HG02798 (cell line): ENCODE data around the gene DEDD.

ENCODE experiments used
- ATAC-seq: cut with Tn5 transposase; IDR thresholded peaks from one replicate; pipeline ENCODE4 v1.9.1; 2021; ENCODE audit warnings: mild to moderate bottlenecking; ENCODE audit not compliant: unreplicated experiment, poor library complexity

Gene DEDD

DNA sequence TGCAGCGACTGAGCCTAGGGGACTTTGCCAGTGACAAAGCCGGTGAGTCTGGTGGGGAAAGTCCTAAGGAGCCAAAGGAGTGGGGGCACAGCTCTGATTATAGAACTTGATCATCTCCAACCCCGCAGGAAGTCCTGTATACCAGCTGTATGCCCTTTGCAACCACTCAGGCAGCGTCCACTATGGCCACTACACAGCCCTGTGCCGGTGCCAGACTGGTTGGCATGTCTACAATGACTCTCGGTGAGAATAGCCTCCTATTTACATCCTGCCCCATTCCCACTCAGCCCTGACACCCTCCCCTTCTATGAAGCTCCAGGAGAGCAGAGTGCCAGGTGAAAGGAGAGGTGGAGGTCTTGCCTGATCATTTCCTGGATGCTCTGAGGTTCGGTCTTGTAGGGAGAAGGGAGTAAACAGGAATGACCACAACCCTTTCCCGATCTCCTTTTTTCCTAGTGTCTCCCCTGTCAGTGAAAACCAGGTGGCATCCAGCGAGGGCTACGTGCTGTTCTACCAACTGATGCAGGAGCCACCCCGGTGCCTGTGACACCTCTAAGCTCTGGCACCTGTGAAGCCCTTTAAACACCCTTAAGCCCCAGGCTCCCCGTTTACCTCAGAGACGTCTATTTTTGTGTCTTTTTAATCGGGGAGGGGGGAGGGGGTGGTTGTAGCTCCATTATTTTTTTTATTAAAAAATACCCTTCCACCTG is 32.6 kb upstream of the DEDD start:
- ATAC-seq: no peak

DNA sequence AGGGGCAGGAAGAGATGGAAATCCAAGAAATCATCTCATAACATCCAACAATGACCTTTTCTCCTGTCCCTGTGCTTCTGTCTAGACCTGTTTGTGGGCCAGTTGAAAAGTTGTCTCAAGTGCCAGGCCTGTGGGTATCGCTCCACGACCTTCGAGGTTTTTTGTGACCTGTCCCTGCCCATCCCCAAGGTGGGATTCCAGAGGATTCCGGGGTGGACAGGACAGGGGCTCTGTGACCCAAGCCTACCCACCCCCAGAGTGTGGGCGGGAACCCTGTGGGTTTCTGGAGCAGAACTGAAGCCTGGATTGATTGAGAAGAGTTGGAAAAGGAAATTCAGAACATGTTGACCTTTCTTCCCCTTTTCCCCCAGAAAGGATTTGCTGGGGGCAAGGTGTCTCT is 31.3 kb upstream of the DEDD start:
- no peak for ATAC-seq

DNA sequence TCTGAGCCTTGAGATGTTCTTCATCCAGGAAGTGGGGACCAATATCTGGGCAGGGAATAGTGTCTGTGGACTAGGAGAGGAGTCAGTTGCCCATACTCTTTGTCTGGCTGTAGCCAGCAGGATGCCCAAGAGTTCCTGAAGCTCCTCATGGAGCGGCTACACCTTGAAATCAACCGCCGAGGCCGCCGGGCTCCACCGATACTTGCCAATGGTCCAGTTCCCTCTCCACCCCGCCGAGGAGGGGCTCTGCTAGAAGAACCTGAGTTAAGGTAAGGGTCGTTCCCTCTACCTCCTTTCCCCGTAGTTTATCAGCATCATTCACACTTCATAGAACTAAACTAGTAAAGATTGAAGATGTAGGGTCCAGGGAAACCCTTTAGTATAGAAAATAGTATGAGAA is 30.3 kb upstream of the DEDD start:
- no peak for ATAC-seq

DNA sequence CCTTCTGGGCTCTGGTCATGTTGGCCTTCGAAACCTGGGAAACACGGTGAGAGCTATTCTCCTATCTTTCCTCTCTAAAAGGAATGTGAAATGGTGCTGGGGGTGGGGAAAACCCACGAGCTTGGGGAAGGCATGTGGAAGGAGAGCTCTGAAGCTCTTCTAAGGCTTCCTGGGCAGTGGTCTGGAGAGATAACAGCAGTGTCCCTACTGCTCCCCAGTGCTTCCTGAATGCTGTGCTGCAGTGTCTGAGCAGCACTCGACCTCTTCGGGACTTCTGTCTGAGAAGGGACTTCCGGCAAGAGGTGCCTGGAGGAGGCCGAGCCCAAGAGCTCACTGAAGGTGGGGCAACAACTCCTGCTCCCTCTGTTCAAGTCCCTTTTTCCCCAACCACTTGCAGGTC is 29.6 kb upstream of the DEDD start:
- ATAC-seq: no peak

DNA sequence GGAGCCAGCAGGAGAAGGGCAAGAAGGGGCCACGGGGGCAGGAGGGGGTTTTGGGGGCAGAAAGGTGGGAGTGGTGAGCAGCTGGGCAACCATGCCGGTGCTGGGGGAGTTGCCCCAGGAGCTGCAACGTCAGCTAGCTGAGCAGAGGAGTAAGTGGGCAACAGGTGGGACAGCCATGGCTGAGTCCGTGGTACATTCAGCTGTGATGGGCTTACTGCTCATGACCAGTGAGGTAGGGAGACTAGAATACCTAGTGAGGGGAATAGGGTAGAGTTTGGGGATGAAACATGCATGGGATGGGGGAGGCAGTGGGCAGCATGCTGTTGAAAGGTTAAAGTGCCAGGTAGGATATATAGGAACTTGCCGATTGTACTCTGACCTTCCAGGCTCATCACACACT is 29.2 kb upstream of the DEDD start:
- ATAC-seq: no peak

DNA sequence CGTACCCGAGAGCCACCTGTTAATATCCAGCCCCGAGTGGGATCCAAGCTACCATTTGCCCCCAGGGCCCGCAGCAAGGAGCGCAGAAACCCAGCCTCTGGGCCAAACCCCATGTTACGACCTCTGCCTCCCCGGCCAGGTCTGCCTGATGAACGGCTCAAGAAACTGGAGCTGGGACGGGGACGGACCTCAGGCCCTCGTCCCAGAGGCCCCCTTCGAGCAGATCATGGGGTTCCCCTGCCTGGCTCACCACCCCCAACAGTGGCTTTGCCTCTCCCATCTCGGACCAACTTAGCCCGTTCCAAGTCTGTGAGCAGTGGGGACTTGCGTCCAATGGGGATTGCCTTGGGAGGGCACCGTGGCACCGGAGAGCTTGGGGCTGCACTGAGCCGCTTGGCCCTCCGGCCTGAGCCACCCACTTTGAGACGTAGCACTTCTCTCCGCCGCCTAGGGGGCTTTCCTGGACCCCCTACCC is 28.2 kb upstream of the DEDD start:
- no peak for ATAC-seq

DNA sequence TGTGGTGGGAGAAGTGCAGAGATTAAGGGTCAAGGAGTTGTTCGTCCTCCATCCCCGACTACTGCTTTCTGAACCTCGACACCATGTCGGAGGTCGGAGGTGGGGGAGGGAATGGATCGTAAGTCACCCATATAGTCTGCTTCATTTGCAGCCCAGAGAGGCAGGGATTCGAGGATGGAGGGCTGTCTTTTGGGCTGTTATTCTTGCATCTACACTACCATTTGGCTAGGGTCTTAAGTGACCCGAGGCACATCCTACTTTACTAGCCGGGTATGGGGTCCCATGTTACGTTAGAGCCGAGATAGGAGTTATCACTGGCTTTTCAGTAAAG is 27.4 kb upstream of the DEDD start:
- no peak for ATAC-seq

DNA sequence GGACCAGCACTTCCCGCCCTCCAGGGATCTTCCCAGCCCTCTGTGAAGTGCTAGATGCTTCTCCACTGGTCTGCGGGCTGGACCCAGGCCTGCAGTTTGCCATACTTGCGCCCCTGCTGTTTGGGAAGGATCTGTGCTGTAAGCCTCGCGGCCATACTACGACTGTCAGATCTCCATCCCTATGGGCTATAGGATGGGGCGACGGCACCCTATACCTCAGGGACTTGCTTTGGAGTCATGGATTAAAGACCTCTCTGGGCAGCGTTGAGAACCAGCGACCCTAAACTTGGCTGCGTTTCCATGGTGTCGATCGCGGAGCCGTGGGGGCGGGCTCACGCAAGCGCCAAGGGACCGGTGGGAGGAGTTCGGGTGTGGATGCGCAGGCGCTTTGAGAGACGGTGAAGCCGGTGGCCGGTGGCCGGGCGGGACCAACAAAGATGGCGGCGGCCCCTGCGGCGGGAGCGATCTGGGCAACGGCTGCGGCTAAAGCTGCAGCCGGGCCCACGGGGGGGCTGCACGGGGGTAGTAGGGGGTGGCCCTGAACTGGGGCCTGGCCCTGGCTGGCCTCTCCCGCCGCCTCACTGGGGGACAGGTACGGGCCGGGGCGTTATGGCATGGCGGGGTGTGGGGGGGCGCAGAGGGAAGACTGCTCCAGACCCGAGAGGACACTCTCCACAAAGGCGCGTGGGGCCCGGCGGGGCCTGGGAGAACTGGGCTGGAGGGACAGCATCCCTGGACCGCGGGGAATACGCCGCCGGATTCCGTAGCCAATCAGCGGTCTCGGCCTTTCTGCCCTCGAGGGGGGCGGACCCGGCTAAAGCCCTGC is 26.8 kb upstream of the DEDD start, which contains the start of gene USP21:
TSS of gene USP21 (plus strand) at position 414 of the 826 bp plus-strand sequence. CDS start 1,141 bp downstream, outside the sequence.
- peak; percentile 93 for ATAC-seq

DNA sequence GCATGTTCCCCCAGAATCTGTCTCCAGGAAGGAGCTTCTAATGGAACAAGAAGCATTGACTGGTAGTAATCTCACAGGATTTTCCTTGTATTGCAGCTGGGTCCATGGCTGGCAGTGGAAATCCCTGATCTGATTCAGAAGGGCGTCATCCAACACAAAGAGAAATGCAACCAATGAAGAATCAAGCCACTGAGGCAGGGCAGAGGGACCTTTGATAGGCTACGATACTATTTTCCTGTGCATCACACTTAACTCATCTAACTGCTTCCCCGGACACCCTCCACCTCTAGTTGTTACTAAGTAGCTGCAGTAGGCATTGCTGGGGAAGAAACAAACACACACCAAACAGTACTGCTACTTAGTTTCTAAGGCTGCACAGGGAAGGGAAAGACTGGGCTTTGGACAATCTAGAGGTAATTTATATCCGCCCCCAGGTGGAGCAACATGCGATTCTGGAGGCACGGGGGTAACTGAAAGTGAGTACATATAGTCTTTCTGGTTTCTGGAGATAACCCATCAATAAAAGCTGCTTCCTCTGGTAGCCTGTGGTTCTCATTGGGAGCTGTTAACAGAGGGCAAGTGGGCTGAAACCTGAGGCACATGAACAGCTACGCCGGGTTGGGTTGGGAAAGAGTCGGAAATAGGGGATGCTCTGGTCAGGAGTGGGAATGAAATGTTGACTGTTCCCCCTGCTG is 26.0 kb upstream of the DEDD start:
- no peak for ATAC-seq

DNA sequence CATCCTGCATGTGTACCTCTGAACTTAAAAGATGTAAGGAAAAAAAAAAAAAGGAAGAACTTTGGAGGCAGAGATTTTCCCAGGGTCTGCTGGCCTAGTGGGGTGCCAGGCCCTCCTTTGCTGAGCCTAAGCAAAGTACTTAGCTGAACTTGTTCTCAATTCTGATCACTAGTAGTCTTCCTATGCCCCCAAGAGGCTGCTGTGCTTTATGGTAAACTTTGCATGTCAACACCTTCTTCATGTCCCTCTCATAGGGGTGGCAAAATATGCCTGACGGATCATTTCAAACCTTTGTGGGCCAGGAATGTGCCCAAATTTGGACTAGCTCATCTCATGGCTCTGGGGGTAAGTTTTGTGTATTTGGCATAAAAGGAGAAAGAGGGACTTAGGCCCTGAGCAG is 25.4 kb upstream of the DEDD start:
- ATAC-seq: no peak

DNA sequence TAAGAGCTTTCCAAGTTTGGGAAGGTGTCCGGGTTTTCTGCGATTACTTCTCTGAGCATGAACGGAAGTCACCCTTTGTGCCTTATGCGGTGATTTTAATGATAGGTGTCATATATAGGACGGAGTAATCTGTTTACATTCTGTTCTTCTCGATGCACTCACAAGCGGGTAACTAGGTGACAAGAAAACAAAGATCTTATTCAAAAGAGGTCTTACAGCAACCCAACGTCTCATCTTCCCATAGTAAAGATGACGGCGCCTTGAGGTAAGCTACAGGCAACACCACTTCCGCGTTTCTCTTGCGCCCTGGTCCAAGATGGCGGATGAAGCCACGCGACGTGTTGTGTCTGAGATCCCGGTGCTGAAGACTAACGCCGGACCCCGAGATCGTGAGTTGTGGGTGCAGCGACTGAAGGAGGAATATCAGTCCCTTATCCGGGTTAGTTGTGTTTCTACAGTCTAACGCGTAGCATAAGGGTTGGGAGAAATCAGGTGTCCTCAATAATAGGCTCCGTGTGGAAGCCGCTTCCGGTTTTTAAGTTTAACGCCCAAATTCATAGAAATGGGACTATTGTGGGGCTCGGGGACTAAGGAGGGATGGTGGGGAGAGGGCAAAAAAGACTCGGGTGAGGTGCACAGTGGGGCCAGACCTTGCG is 21.3 kb upstream of the DEDD start, which contains the start of gene UFC1:
TSS of gene UFC1 (plus strand) at position 297 of the 656 bp plus-strand sequence. CDS start at position 317, 20 bp downstream.
- peak; percentile 96 for ATAC-seq

DNA sequence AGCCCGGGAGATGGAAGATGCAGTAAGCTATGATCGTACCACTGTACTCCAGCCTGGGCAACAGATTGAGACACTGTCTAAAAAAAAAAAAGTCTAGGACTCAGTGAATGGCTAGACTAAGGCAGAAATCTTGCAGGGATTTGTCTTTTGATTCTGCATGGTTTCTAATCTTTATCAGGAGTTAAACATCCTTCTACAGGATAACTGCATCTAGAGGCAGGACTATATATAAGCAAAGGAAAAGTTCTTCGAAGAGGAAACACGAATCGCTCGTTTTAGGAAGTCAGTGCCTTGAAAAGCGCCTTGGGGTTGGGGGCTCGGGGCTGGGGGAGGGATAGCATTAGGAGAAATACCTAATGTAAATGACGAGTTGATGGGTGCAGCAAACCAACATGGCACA is 20.7 kb upstream of the DEDD start:
- ATAC-seq: no peak

DNA sequence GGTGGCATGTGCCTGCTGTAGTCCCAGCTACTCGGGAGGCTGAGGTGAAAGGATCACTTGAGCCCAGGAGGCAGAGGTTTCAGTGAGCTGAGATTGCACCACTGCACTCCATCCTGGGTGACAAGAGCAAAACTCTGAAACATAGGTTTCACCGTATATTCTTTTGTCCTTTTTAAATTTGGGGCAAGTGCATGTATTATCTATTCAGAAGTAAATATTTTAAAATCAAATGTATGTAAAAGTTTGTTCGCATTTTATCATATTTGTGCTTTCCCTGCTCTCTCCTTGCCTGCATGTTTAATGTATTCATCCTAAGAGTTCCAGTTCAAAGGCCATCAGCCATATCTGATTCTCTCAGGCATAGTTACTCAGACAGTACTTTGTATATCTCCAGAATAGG is 13.4 kb upstream of the DEDD start:
- ATAC-seq: no peak

DNA sequence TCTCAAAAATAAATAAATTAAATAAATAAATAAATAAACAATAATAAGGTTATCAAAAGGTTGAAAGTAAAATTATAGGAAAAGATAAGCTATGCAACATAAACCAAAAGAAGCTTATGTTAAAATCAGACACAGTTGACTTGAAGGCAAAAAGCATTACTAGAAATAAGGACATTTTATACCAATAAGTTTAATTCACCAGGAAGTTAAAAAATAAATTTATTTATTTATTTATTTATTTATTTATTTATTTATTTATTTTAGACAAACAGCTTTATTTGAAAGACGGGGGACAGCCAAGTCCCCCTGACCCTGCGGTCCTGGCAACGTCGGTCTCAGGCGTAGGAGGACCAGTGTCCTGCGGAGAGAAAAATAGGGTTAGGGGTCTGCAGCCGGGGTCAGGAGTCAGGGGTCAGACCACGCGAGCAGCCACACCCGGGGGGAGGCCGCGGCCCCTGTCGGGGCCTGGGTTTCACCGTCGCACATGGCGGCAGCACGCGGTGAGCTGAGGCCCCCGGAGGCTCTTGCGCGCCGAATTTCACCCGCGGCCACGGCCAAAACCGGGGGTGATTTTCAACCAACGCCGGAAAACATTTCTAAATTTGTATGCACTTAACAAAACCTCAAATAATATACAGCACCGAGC is 8.4 kb upstream of the DEDD start:
- ATAC-seq: no peak

DNA sequence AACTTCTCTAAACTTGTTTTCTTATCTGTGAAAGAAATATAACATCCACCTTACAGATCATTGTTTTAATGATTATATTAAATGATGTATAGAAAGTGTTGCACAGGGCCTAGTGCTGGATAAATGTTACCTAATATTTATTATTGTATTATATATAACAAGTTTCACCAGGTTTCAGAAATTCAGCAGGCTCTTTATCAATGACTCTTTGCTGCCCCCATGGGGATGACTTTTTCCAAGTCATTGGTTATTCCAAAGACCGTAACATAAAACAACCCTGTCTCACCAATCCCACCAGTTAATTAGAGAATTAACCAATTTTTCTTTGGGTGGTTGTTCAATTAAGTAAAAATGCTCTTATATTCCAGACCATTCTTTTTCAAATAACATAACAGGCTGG is 7.3 kb upstream of the DEDD start:
- no peak for ATAC-seq

DNA sequence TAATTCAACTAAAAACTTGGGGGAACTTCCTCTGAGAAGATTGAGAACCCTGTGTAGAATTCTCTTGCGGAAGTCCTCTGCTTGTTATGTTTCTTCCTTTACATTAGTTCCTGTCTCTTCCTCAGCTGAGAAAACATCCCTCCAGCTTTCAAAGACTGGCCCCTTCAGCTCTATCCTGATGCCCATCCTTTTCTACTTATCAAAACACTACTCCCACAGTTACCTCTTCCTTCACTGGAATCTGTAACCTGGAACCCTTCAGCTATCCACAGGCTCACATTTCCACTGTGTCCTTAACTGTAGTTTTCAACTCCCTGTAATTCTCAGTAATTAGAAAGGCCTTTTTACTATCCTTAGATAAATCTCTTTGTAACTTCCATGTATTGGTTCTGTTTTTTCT is 6.0 kb upstream of the DEDD start:
- no peak for ATAC-seq

DNA sequence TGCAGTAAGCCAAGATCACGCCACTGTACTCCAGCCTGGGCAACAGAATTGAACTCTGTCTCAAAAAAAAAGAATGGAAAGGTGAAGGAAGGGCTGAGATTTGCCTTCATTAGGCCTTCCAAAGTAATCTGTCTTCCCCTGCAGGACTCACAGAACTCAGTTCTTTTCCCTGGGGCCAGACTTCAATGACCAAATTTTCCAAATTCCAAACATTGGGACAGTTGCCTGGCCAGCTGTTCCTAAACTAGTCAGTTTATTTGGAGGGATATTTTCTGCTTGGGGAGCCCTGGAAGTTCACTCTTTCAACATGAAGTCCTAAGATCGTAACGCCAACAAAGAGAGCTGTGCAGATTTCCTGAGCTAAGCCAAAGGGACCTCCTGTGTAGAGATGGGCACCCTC is 5.4 kb upstream of the DEDD start:
- no peak for ATAC-seq

DNA sequence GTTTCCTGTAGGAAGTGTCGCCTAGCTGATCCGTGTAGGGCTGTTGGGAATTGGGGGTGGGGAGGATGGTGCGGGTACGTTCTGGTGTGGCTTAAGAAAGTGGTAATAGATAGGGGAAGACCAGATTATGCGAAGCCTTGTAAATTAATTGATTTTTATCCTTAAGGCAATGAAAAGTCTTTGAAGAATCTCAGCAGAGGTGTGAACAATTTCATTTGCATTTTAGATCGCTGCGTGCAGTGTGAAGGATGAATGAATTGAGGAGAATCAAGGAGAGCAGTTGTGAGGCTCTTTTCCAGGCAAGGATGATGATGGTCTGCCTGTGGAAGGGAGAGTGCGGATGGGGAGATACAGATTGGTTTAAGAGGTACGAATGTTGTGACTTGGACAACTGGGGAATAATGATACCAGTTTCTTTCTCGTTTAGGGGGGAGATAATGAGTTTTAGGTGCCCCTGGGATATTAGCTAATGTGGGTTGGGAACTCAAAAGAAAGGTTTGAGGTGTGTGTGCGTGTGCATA is 813 bp upstream of the DEDD start:
- peak; percentile 4 for ATAC-seq

DNA sequence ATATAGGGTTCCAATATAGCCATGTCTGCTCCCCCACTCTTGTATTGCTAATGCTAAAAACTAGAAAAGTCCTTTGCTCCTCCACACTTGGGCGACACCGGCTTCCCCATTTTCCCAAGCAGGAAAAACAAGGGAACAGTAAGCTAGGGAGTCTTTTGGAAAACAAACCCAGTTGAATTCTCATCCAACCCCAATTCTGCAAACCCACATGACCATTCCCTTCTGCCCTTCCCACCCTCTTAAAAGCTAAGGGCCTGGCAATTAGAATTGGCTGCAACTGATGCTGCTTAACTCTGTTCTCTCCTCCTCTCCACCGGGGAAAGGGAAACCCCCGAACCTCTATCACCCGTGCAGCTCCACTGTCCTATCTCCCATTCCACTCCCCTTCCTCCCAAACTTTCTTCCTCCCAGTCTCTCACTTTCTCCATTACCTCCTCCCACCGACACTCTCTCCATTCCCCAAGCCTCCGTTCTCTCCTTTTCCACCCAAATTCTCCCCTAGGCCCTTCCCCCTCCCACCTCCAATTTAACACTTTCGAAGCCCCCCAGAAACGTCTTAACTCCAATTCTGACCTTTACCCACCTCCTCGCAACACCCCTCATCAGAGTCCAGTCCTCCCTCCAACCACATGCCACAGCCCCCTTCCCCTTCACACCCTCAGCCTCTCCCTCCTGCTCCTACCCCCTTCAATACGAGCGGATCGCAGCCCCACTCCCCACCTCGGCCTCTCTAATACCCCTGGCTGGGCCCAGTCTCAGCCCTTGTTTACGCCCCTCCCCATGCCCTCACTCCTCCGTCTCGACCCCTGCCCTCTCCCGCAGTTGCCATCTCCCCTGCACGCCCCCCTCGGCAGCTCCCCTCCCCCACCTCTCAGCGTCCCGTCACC is 701 bp downstream of the DEDD start:
- no peak for ATAC-seq
